Heart left ventricle (tissue), 16 donors: ENCODE measurements around the gene ZNF804B. TPM values are rescaled to one million over a fixed set of nuclear protein-coding genes. Genes with fewer than 3 reads are reported as not detected.

ENCODE experiments used
- ATAC-seq, 4 donors: fragments of 200-7000 bp; cut with Tn5 transposase; one replicate each; pipeline ENCODE4 v1.9.1; 2020 to 2022; ENCODE audit warnings: moderate library complexity in 4 of 4, mild to moderate bottlenecking in 3 of 4, moderate number of reproducible peaks in 1 of 4
- DNase-seq, 5 donors: peaks; one replicate each; pipeline ENCODE4 v3.0.0-alpha.2; 2020
- H3K27ac ChIP-seq, 12 donors: fragments of 200-600 bp; sonication (generic) in 4 of 12; one replicate each; pipeline versions ENCODE4 v1.5.0 to v1.8.0; 2016 to 2022; ENCODE audit warnings: mild to moderate bottlenecking in 2 of 12
- H3K27me3 ChIP-seq, 9 donors: fragments of 200-600 bp; sonication (generic) in 2 of 9; one replicate each; pipeline versions ENCODE4 v1.5.1 to v1.8.0; 2016 to 2022; ENCODE audit warnings: mild to moderate bottlenecking in 3 of 9
- H3K36me3 ChIP-seq, 9 donors: fragments of 200-600 bp; sonication (generic) in 2 of 9; one replicate each; pipeline versions ENCODE4 v1.5.0 to v1.8.0; 2018 to 2022; ENCODE audit warnings: mild to moderate bottlenecking in 2 of 9
- H3K4me1 ChIP-seq, 12 donors: fragments of 200-600 bp; sonication (generic) in 4 of 12; one replicate each; pipeline versions ENCODE4 v1.5.0 to v1.8.0; 2016 to 2022; ENCODE audit warnings: mild to moderate bottlenecking in 3 of 12
- H3K4me3 ChIP-seq, 12 donors: fragments of 200-600 bp; sonication (generic) in 4 of 12; one replicate each; pipeline versions ENCODE4 v1.5.0 to v1.8.0; 2017 to 2022; ENCODE audit warnings: mild to moderate bottlenecking in 9 of 12, moderate library complexity in 4 of 12
- H3K9me3 ChIP-seq, 12 donors: fragments of 200-600 bp; sonication (generic) in 4 of 12; one replicate each; pipeline versions ENCODE4 v1.5.0 to v1.8.0; 2016 to 2022; ENCODE audit warnings: mild to moderate bottlenecking in 1 of 12
- CTCF ChIP-seq, 12 donors: fragments of 200-600 bp; sonication (generic) in 4 of 12; IDR thresholded peaks; one replicate each; pipeline versions ENCODE4 v1.5.0 to v1.8.0; 2018 to 2022; ENCODE audit warnings: antibody characterized with exemption in 12 of 12, mild to moderate bottlenecking in 5 of 12
- POLR2A ChIP-seq, 2 donors: fragments of 450-650 bp; IDR thresholded peaks; one replicate each; pipeline ENCODE4 v1.6.1; 2017; ENCODE audit warnings: antibody characterized with exemption in 2 of 2, mild to moderate bottlenecking in 2 of 2, moderate library complexity in 2 of 2
- WGBS, 4 donors: extraction: QIAGEN DNeasy Blood & Tissue Kit in 2 of 4; methylation state at CpG; one replicate each; pipeline versions ENCODE4 v1.1.5 to v1.1.7; 2013 to 2018; 5-methylcytosine and 5-hydroxymethylcytosine counted together
- intact Hi-C, 10 donors: fragments of 100-400 bp; cut with DNase I; formaldehyde crosslinking; loops; one replicate each; pipeline versions ENCODE4 v1.11.1 to v1.14.2; 2022
- polyA plus RNA-seq, 2 donors: library from polyadenylated mRNA; stranded (reverse); fragments of 200-250 nt; gene quantifications; one replicate each; pipeline ENCODE4 v1.2.3, GENCODE V29; 2013
- total RNA-seq, 9 donors: library from RNA; depleted of rRNA in 2 of 9; stranded (reverse); fragments of >200 nt in 2 of 9; fragmentation: NEBNext Ultra II Directional in 3 of 9; extraction: Animal tissue kit (Norgen Biotek cat#: 25700) in 3 of 9; gene quantifications; one replicate each; pipeline versions ENCODE4 v1.1.0 to v1.2.4, GENCODE V29; 2016 to 2023
- donor health status: ischemic (EF 13 %, LVEDD 7.1; RV severe dilation, severe dysfunction).
- donor health status: healthy with polysubstance abuse.
- donor health status: DM: no; HTN: yes; CAD: no.
- donor health status: DM: no; HTN: no; CAD: no.
- donor health status: ischemic (EF 25% LVEDD 6.9; RV normal size, moderate dysfunction).
- donor health status: ischemic (EF 25% LVEDD 5.7; RV mildly dilated, moderate dysfunction).
- donor health status: healthy.
- donor health status: DM: yes; HTN: yes; CAD: no.
- donor health status: ischemic (EF 35%, LVEDD 5.7; RV mildly dilated, moderate dysfunction).
- donor health status: nonischemic (EF 11% LVEDD 7.7; RV severe dilation, severe dysfunction).
- donor health status: DM: yes; HTN: yes; CAD: no.
- donor health status: PGD.
- donor health status: ischemic (EF 29% LVEDD 5.4; RV normal size, mild dysfunction).
- donor health status: nonischemic (EF 23%, LVEDD 6.1; RV moderate dilation, normal function).

Gene ZNF804B
- total and polyA plus RNA-seq, 11 donors = not detected

- no peak overlapping the region for H3K4me3 ChIP-seq
- no peaks in the 10 kb centered on the region for H3K4me1 ChIP-seq
- TF ChIP-seq POLR2A (IDR thresholded peaks at IDR 0.05) = no peak
- TF ChIP-seq CTCF (IDR thresholded peaks at IDR 0.05) = no peak
- intact Hi-C loops = no loop called here
- WGBS, 4 donors = 88 to 94% (median 91%) methylated on average over 1 of the region's 1 CpG
- H3K36me3 ChIP-seq = no peaks in the 10 kb centered on the region
- no peak overlapping the region for H3K27ac ChIP-seq
- DNase-seq (no peak), ATAC-seq (no peak)
- H3K9me3 ChIP-seq = peaks cover 0 to 12% (median 0%) of the 10 kb centered on the region in 12 donors
- no peaks in the 10 kb centered on the region for H3K27me3 ChIP-seq
Measured at GRCh38 chr7:88851220-88851619, 91.7 kb downstream of the ZNF804B start.

DNA sequence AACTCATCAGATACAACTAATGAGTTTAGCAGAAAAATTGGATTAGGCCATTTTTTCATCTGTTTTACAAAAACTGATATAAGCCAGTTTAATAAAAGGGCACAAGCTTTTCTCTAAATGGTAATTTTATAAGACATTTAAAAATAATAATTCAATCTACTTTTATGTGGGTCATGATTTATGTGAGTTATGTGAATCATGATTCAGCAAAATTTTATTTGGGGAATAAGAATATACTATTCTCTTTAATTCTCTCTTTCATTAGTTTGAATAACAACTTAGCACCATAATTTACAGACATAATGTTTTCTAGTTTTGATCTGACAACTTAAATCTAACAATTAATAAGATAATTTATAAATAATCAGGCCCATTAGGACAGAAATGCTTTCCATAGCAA is 99.8 kb downstream of the ZNF804B start:
- ATAC-seq = no peak
- intact Hi-C loops = no loop called here

DNA sequence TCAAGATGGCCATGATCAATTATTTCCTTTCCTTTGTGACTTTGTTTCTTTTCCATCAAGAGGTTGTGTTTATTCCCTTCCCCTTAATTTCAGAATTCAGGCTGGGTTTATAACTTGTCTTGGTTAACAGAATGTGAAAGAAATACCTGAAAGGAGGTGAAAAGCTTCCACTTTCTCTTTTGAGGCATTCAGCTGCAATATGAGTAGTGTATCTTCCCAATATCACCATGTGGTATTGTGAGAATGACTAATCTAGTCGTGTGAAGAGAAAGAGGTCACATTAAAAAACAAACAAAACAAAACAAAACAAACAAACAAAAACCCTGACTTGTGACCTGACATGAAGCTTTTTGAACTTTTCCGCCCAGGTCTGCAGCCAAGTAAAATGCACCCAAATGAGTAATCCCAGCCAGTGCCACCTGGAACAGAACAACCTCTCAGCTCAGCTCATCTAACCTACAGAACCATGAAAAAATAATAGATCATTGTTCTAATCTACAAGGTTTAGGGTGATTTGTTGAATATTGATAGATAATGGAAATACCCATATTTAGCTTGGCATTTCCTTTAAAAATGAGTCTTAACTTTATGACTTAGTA is 106.9 kb downstream of the ZNF804B start:
- intact Hi-C loops = no loop called here
- ATAC-seq = no peak
- 63 to 73% (median 70%) methylated on average over 2 of the region's 2 CpGs for WGBS, 4 donors
- H3K9me3 ChIP-seq = peaks cover 0 to 5% (median 0%) of the 10 kb centered on the region in 12 donors
- TF ChIP-seq POLR2A (IDR thresholded peaks at IDR 0.05) (no peak), CTCF (IDR thresholded peaks at IDR 0.05) (no peak)
- H3K4me1 ChIP-seq = no peaks in the 10 kb centered on the region
- no peaks in the 10 kb centered on the region for H3K27me3 ChIP-seq
- H3K27ac ChIP-seq = no peak overlapping the region
- no peak overlapping the region for H3K4me3 ChIP-seq
- no peak for DNase-seq
- H3K36me3 ChIP-seq = no peaks in the 10 kb centered on the region

More for the DNA sequence above, 99.8 kb downstream of the ZNF804B start:
- no peaks in the 10 kb centered on the region for H3K36me3 ChIP-seq
- H3K4me3 ChIP-seq = no peak overlapping the region
- H3K27ac ChIP-seq = no peak overlapping the region
- no peaks in the 10 kb centered on the region for H3K4me1 ChIP-seq
- H3K9me3 ChIP-seq = no peaks in the 10 kb centered on the region
- no peak for TF ChIP-seq CTCF (IDR thresholded peaks at IDR 0.05)
- TF ChIP-seq POLR2A (IDR thresholded peaks at IDR 0.05) = no peak
- no peak for DNase-seq
- H3K27me3 ChIP-seq = no peaks in the 10 kb centered on the region

DNA sequence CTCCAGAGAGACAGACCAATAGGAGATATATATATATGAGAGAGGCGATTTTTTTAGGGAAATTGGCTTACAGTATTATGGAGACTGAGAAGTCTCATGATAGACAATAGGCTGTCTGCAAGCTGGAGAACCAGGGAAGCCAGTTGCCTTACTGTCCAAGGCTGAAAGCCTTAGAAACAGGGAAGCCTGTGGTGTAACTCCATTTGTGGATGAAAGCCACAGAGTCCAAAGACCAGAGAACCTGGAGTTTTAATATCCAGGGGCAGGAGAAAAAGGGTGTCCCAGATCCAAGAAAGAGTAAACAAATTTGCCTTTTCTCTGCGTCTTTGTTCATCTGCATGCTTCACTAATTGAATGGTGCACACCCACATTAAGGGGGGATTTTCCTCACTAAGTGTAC is 107.7 kb downstream of the ZNF804B start:
- WGBS, 4 donors = 38 to 90% (median 86%) methylated on average over 2 of the region's 2 CpGs
- no peak overlapping the region for H3K4me3 ChIP-seq
- ATAC-seq (no peak), DNase-seq (no peak)
- TF ChIP-seq POLR2A (IDR thresholded peaks at IDR 0.05) (no peak), CTCF (IDR thresholded peaks at IDR 0.05) (no peak)
- H3K36me3 ChIP-seq = no peaks in the 10 kb centered on the region
- no peak overlapping the region for H3K27ac ChIP-seq
- no peaks in the 10 kb centered on the region for H3K4me1 ChIP-seq
- H3K27me3 ChIP-seq = no peaks in the 10 kb centered on the region
- intact Hi-C loops = no loop called here
- peaks cover 0 to 9% (median 0%) of the 10 kb centered on the region in 12 donors for H3K9me3 ChIP-seq
